ENCODE data around the gene DDA1.
"Not testable (repeated sequence)": the region's sequence is repeated elsewhere in the genome, so short reads cannot be mapped to it uniquely, and the experiment has no call there.

Gene DDA1

DNA sequence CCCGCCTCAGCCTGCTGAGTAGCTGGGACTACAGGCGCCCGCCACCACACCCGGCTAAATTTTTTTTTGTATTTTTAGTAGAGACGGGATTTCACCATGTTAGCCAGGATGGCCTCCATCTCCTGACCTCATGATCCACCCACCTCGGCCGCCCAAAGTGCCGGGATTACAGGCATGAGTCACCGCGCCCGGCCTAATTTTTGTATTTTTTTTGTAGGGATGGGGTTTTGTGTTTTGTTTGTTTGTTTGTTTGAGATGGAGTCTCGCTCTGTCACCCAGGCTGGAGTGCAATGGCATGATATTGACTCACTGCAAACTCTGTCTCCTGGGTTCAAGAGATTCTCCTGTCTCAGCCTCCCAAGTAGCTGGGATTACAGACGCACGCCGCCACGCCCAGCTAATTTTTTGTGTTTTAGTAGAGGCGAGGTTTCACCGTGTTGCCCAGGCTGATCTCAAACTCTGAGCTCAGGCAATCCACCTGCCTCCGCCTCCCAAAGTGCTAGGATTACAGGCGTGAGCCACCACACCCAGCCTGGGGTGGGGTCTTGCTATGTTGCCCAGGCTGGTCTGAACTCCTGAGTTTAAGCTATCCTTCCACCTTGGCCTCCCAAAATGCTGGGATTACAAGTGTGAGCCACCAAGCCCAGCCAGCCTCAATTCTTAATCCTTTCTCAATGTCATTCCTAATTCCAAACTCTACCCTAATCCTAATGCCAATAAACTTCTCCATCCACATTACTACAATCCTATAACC is 54.7 kb downstream of the DDA1 start:
- H3K27ac ChIP-seq (ENCODE audit: low read depth, low read length); H3K9ac ChIP-seq (ENCODE audit: low read length); H3K4me3 ChIP-seq (ENCODE audit: low read depth in 1 of 2, low read length in 2 of 2); H3K27me3 ChIP-seq (ENCODE audit: control insufficient read depth in 1 of 2, insufficient read depth in 2 of 2, low read length in 2 of 2); H3K4me1 ChIP-seq (ENCODE audit: insufficient read depth, low read length); H3K9me3 ChIP-seq (ENCODE audit: low read length); H3K36me3 ChIP-seq (ENCODE audit: insufficient read depth, low read length): not testable (repeated sequence)

DNA sequence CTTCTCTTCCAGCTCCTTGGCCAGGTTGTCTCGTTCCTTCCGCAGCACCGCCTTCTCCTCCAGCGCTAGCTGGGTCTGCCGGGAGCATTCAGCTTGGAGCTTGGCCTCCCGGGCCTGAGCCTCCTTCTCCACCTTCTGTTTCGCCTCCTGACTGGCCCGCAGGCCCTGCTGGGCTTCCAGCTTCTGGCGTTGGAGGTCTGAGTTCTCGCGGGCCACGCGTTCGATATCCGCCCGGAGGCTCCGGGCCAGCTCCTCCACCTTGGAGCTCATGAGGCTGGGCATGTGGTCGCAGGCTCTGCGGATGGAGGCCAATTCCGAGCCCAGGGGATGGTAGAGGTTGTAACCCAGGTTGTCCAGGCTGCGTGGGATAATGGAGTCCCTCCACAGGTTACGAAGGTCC is 56.0 kb downstream of the DDA1 start:
- no peaks in the 10 kb centered on the region for H3K27me3 ChIP-seq (ENCODE audit: control insufficient read depth in 1 of 2, insufficient read depth in 2 of 2, low read length in 2 of 2)
- no peaks in the 10 kb centered on the region for H3K36me3 ChIP-seq (ENCODE audit: insufficient read depth, low read length)
- no peak overlapping the region for H3K4me3 ChIP-seq (ENCODE audit: low read depth in 1 of 2, low read length in 2 of 2)
- no peaks in the 10 kb centered on the region for H3K4me1 ChIP-seq (ENCODE audit: insufficient read depth, low read length)
- H3K9me3 ChIP-seq (ENCODE audit: low read length) = no peaks in the 10 kb centered on the region
- no peak overlapping the region for H3K9ac ChIP-seq (ENCODE audit: low read length)
- no peak overlapping the region for H3K27ac ChIP-seq (ENCODE audit: low read depth, low read length)

DNA sequence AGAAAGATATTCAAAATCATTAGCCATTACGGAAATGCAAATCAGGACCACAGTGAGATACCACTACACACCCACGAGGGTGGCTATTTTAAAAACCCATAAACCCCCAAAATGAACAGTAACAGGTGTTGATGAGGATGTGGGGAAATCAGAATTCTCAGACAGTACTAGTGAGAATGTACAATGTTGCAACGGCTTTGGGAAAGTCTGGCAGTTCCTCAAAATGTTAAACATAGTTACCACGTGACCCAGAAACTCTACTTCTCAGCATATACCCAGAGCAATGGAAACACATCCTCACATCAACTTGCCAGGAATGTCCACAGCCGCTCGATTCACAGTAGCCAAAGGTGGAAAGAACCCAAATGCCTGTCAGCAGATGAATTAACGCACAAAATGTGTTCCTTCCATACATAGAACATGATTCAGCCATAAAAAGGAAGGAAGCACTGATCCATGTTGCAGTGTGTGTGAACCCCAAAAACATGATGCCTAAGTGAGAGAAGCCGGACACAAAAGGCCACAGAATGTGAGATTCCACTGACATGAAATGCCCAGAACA is 60.7 kb downstream of the DDA1 start:
- Histone ChIP-seq H3K4me1 (ENCODE audit: insufficient read depth, low read length) (no peaks in the 10 kb centered on the region), H3K27ac (ENCODE audit: low read depth, low read length) (no peak overlapping the region), H3K4me3 (ENCODE audit: low read depth in 1 of 2, low read length in 2 of 2) (no peak overlapping the region), H3K36me3 (ENCODE audit: insufficient read depth, low read length) (no peaks in the 10 kb centered on the region), H3K27me3 (ENCODE audit: control insufficient read depth in 1 of 2, insufficient read depth in 2 of 2, low read length in 2 of 2) (no peaks in the 10 kb centered on the region), H3K9me3 (ENCODE audit: low read length) (no peaks in the 10 kb centered on the region), H3K9ac (ENCODE audit: low read length) (no peak overlapping the region)
